HG02798 (cell line): ENCODE measurements around the gene TYK2.
"Not testable (repeated sequence)": the region's sequence is repeated elsewhere in the genome, so short reads cannot be mapped to it uniquely, and the experiment has no call there.

ENCODE experiments used
- ATAC-seq: cut with Tn5 transposase; IDR thresholded peaks from one replicate; pipeline ENCODE4 v1.9.1; 2021; ENCODE audit warnings: mild to moderate bottlenecking; ENCODE audit not compliant: unreplicated experiment, poor library complexity

The TYK2 gene

GRCh38 chr19:10380313-10381102 is at the start of gene TYK2:
TSS of gene TYK2 (minus strand) at chr19:10380572. CDS start at chr19:10378406, 2,166 bp downstream.
- ATAC-seq, result peak; percentile 96

GRCh38 chr19:10428996-10429381 is 48.6 kb upstream of the TYK2 start:
- no peak for ATAC-seq

- no peak for ATAC-seq
Observed at GRCh38 chr19:10427169-10427568, 46.8 kb upstream of the TYK2 start.

- ATAC-seq, result peak; percentile 55
Observed at GRCh38 chr19:10424011-10424637, 43.8 kb upstream of the TYK2 start.

- ATAC-seq, result no peak
Observed at GRCh38 chr19:10422846-10423245, 42.5 kb upstream of the TYK2 start.

- no peak for ATAC-seq
Observed at GRCh38 chr19:10422046-10422461, 41.7 kb upstream of the TYK2 start.

GRCh38 chr19:10421240-10422045 is 41.1 kb upstream of the TYK2 start:
- no peak for ATAC-seq

- ATAC-seq, result no peak
Observed at GRCh38 chr19:10420444-10421239, 40.3 kb upstream of the TYK2 start, which contains the start of gene PDE4A. TSS of gene PDE4A (plus strand) at chr19:10420538. CDS start at chr19:10420765, 227 bp downstream.

- no peak for ATAC-seq
Observed at GRCh38 chr19:10419646-10420443, 39.5 kb upstream of the TYK2 start.

- ATAC-seq, result no peak
Observed at GRCh38 chr19:10419200-10419645, 38.9 kb upstream of the TYK2 start.

GRCh38 chr19:10418485-10419199 is 38.3 kb upstream of the TYK2 start:
- ATAC-seq, result no peak

- ATAC-seq, result no peak
Observed at GRCh38 chr19:10418235-10418484, 37.8 kb upstream of the TYK2 start.

GRCh38 chr19:10417541-10418234 is 37.3 kb upstream of the TYK2 start:
- no peak for ATAC-seq

- ATAC-seq, result peak; percentile 78
Observed at GRCh38 chr19:10416380-10417257, 36.2 kb upstream of the TYK2 start.

- ATAC-seq, result no peak
Observed at GRCh38 chr19:10416083-10416379, 35.7 kb upstream of the TYK2 start.

GRCh38 chr19:10412257-10412977 is 32.0 kb upstream of the TYK2 start:
- peak; percentile 57 for ATAC-seq

GRCh38 chr19:10411224-10411623 is 30.9 kb upstream of the TYK2 start:
- not testable (repeated sequence) for ATAC-seq
